Measurements from ENCODE around the gene C1orf198.

DNA sequence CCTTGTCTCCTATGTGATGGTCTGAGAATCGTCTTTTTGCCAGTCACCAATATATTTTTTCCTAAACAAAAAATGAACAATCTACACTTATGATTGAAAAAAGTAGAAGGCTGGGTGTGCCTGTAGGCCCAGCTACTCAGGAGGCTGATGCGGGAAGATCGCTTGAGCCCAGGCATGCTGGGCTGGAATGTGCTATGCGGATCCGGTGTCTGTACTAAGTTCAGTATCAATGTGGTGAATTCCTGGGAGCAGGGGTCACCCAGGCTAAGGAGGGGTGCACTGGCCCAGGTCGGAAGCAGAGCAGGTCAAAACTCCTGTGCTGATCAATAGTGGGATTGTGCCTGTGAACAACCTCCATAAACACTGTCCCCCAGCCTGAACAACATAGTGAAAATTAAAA is 25.7 kb upstream of the C1orf198 start:
- TF ChIP-seq, protein P1, sequence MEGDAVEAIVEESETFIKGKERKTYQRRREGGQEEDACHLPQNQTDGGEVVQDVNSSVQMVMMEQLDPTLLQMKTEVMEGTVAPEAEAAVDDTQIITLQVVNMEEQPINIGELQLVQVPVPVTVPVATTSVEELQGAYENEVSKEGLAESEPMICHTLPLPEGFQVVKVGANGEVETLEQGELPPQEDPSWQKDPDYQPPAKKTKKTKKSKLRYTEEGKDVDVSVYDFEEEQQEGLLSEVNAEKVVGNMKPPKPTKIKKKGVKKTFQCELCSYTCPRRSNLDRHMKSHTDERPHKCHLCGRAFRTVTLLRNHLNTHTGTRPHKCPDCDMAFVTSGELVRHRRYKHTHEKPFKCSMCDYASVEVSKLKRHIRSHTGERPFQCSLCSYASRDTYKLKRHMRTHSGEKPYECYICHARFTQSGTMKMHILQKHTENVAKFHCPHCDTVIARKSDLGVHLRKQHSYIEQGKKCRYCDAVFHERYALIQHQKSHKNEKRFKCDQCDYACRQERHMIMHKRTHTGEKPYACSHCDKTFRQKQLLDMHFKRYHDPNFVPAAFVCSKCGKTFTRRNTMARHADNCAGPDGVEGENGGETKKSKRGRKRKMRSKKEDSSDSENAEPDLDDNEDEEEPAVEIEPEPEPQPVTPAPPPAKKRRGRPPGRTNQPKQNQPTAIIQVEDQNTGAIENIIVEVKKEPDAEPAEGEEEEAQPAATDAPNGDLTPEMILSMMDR (IDR thresholded peaks at IDR 0.05; ENCODE audit: low read depth, low read length, missing input control), result no peak
- TF ChIP-seq, protein P2, sequence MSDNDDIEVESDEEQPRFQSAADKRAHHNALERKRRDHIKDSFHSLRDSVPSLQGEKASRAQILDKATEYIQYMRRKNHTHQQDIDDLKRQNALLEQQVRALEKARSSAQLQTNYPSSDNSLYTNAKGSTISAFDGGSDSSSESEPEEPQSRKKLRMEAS (IDR thresholded peaks at IDR 0.05), result no peak
- TF ChIP-seq RAD21 (IDR thresholded peaks at IDR 0.05), result no peak
- no peak for TF ChIP-seq YY1 (IDR thresholded peaks at IDR 0.05)
- TF ChIP-seq FOXA1 (IDR thresholded peaks at IDR 0.05), result no peak
- no peak for TF ChIP-seq JUND (IDR thresholded peaks at IDR 0.05)
- no peak for TF ChIP-seq SP1 (IDR thresholded peaks at IDR 0.05)
- no peak for TF ChIP-seq GABPA (IDR thresholded peaks at IDR 0.05 in 1 of 2, conservative IDR thresholded peaks at IDR 0.05 in 1 of 2)
- TF ChIP-seq TAF1 (conservative IDR thresholded peaks at IDR 0.05), result no peak
- TF ChIP-seq, protein P3, sequence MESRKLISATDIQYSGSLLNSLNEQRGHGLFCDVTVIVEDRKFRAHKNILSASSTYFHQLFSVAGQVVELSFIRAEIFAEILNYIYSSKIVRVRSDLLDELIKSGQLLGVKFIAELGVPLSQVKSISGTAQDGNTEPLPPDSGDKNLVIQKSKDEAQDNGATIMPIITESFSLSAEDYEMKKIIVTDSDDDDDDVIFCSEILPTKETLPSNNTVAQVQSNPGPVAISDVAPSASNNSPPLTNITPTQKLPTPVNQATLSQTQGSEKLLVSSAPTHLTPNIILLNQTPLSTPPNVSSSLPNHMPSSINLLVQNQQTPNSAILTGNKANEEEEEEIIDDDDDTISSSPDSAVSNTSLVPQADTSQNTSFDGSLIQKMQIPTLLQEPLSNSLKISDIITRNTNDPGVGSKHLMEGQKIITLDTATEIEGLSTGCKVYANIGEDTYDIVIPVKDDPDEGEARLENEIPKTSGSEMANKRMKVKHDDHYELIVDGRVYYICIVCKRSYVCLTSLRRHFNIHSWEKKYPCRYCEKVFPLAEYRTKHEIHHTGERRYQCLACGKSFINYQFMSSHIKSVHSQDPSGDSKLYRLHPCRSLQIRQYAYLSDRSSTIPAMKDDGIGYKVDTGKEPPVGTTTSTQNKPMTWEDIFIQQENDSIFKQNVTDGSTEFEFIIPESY (IDR thresholded peaks at IDR 0.05), result no peak
- TF ChIP-seq, protein P4, sequence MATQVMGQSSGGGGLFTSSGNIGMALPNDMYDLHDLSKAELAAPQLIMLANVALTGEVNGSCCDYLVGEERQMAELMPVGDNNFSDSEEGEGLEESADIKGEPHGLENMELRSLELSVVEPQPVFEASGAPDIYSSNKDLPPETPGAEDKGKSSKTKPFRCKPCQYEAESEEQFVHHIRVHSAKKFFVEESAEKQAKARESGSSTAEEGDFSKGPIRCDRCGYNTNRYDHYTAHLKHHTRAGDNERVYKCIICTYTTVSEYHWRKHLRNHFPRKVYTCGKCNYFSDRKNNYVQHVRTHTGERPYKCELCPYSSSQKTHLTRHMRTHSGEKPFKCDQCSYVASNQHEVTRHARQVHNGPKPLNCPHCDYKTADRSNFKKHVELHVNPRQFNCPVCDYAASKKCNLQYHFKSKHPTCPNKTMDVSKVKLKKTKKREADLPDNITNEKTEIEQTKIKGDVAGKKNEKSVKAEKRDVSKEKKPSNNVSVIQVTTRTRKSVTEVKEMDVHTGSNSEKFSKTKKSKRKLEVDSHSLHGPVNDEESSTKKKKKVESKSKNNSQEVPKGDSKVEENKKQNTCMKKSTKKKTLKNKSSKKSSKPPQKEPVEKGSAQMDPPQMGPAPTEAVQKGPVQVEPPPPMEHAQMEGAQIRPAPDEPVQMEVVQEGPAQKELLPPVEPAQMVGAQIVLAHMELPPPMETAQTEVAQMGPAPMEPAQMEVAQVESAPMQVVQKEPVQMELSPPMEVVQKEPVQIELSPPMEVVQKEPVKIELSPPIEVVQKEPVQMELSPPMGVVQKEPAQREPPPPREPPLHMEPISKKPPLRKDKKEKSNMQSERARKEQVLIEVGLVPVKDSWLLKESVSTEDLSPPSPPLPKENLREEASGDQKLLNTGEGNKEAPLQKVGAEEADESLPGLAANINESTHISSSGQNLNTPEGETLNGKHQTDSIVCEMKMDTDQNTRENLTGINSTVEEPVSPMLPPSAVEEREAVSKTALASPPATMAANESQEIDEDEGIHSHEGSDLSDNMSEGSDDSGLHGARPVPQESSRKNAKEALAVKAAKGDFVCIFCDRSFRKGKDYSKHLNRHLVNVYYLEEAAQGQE (IDR thresholded peaks at IDR 0.05), result no peak
- TF ChIP-seq NR2F2 (IDR thresholded peaks at IDR 0.05), result no peak
- TF ChIP-seq HNF4G (IDR thresholded peaks at IDR 0.05), result no peak
- TF ChIP-seq RXRA (IDR thresholded peaks at IDR 0.05), result no peak
